Gastroesophageal sphincter (tissue), 3 donors: Measurements from ENCODE around the gene KRTAP5-11.

Experiments
- EP300 ChIP-seq: sonication (generic); formaldehyde crosslinking; IDR thresholded peaks from one replicate; pipeline ENCODE4 v1.6.1; 2017; ENCODE audit warnings: antibody characterized with exemption, mild to moderate bottlenecking
- POLR2A ChIP-seq, 2 donors: fragments of 450-650 bp; IDR thresholded peaks; one replicate each; pipeline ENCODE4 v1.6.1; 2017; ENCODE audit warnings: antibody characterized with exemption in 2 of 2, mild to moderate bottlenecking in 2 of 2, moderate library complexity in 1 of 2
- POLR2AphosphoS5 ChIP-seq: sonication (generic); formaldehyde crosslinking; IDR thresholded peaks from one replicate; pipeline ENCODE4 v1.6.1; 2017; ENCODE audit warnings: antibody characterized with exemption
- TF ChIP-seq, protein P1 (sequence below), 4 experiments: fragments of 200-600 bp in 2 of 4; fragments of 450-650 bp in 2 of 4; sonication (generic) in 1 of 4; IDR thresholded peaks; one replicate each; pipeline ENCODE4 v1.5.1; 2017 to 2019; ENCODE audit warnings: antibody characterized with exemption in 4 of 4, mild to moderate bottlenecking in 2 of 4, moderate library complexity in 2 of 4

DNA sequence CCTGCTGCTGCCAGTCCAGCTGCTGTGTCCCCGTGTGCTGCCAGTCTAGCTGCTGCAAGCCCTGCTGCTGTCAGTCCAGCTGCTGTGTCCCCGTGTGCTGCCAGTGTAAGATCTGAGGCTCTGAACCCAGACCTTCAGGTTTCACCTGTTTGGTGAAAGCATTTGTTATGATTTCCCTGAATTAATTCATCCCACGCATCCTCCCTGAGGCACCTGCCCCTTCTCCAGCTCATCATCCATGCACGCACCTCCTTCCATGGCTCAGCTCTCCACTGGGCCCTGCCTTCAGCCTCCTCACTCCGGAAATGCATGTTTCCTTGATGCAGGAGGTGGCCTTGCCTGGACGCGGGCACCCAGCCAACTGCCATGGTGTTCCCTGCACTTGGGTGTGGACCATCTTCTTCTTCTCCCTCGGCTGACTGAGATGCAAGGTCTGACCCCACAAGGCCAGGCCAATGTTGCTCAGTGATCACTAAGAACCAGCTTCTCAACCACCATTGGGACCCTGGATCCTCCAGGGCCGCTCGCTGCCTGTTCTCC lies 16.5 kb downstream of the KRTAP5-11 start:
- TF ChIP-seq, protein P1, sequence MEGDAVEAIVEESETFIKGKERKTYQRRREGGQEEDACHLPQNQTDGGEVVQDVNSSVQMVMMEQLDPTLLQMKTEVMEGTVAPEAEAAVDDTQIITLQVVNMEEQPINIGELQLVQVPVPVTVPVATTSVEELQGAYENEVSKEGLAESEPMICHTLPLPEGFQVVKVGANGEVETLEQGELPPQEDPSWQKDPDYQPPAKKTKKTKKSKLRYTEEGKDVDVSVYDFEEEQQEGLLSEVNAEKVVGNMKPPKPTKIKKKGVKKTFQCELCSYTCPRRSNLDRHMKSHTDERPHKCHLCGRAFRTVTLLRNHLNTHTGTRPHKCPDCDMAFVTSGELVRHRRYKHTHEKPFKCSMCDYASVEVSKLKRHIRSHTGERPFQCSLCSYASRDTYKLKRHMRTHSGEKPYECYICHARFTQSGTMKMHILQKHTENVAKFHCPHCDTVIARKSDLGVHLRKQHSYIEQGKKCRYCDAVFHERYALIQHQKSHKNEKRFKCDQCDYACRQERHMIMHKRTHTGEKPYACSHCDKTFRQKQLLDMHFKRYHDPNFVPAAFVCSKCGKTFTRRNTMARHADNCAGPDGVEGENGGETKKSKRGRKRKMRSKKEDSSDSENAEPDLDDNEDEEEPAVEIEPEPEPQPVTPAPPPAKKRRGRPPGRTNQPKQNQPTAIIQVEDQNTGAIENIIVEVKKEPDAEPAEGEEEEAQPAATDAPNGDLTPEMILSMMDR (IDR thresholded peaks at IDR 0.05): no peak
- TF ChIP-seq POLR2A (IDR thresholded peaks at IDR 0.05) (no peak), POLR2AphosphoS5 (no peak), EP300 (no peak)
